HG03558 (cell line): ENCODE measurements around the gene OSBPL9.
"Not testable (repeated sequence)": the region's sequence is repeated elsewhere in the genome, so short reads cannot be mapped to it uniquely, and the experiment has no call there.

Source experiments
- ATAC-seq: cut with Tn5 transposase; IDR thresholded peaks from one replicate; pipeline ENCODE4 v1.9.1; 2021; ENCODE audit warnings: moderate number of reproducible peaks; ENCODE audit not compliant: unreplicated experiment; ENCODE audit errors: extremely low read depth

The OSBPL9 gene

GRCh38 chr1:51732701-51733425 lies 116.0 kb downstream of the OSBPL9 start:
- ATAC-seq, result no peak

DNA sequence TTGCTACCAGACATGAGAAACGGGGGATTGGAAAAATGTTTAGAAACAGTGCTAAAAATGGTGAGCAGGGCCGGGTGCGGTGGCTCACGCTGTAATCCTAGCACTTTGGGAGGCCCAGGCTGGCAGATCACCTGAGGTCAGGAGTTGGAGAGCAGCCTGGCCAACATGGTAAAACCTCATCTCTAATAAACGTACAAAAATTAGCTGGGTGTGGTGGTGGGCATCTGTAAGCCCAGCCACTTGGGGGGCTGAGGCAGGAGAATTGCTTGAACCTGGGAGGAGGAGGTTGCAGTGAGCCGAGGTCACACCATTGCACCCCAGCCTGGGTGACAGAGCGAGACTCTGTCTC lies 116.5 kb downstream of the OSBPL9 start:
- not testable (repeated sequence) for ATAC-seq

DNA sequence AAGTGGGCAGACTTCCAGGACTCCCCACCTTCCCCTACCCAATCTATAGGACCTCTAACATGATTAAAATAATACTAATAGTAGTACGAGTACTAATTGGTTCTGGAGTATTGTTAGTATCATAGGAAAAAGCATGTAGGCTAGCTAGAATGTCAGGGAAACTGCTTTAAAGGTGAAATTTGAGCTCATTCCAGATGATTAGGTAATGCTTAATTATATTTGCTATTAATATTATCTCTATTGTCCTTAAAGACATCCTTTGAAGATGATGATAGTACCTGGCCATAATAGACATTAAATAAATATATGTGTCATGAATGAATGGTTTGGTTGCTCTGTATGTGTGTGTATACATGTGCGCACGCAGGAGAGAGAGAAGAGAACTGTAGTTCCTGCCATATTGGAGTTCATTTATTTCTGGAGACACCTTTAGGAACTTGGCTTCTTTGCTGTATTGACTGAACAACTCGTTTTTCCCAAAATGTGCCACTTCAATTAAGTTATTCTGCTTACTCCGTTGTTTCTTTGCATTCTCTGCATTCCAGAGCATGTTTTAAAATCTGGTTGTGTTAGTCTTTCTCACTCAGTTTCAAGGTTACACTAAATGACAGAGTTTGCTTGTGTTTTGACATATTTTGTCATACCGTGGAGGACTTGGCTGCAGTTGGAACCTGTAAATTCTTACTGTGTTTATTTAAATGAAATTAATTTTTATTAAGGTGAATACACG lies 117.1 kb downstream of the OSBPL9 start:
- ATAC-seq, result no peak

DNA sequence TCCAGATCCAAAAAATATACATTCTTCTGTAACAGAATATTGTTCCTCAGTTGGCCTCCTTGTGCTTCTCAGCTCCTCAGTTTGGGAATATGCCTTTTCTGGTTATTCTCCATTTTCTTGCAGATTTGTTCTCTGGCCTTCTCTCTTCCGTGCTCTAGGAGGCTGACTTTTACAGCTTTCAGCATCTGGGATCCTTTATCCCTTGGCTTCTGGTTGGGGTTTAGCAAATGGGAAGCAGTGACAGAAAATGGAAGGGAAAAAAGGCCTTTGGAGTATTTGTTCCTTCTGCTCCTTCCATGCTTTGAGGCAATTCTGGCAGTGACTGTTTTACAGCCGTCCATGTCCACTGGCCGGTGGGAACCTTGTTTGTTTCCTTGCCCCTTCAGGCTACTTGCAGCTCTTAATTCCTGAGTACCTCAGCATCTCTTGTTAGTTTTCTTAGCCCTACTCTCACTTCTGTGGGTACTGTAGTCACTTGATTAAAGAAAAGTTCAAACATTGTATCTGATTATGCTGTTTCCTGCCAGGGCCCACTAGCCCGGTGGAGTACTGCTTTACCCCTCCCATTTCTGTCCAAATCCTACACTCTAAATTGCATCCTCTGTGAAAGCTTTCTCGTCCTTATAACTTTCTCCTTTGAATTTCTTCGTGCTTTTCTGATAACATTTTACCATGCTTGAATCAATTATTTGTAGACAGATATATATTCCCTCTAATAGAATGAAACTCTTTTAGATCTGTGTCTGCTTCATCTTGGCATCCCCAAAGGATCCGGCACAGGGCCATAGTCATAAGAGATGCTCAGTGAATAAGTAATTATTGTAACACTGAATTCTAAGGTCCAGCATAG lies 118.2 kb downstream of the OSBPL9 start:
- ATAC-seq, result no peak

DNA sequence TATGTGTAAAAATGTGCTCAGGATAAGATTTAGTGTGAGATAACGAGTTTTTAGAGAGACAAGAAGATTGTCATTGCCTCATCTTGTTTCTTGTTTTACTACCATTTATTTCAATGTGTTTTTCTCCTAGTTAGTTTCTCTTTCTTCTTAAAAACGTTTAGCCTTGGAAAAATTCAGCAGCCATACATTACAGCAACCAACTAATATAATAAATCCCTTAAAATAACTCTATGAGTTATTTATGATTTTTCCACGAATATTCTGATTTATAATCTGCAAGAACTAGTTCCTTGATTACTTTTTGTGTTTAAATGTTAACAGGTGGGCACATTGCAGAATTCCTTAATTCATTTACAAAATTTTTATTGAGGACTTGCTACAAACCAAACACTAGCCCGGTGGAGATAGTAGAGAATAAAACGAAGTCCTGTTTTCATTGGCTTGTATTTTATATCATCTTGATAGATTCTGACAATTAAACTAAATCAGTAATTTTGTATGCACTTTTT lies 118.9 kb downstream of the OSBPL9 start:
- ATAC-seq, result no peak

- no peak for ATAC-seq
Measured at GRCh38 chr1:51736702-51737101, 119.8 kb downstream of the OSBPL9 start.

GRCh38 chr1:51738681-51739080 lies 121.8 kb downstream of the OSBPL9 start:
- ATAC-seq, result no peak

- ATAC-seq, result no peak
Measured at GRCh38 chr1:51740652-51741051, 123.8 kb downstream of the OSBPL9 start.

DNA sequence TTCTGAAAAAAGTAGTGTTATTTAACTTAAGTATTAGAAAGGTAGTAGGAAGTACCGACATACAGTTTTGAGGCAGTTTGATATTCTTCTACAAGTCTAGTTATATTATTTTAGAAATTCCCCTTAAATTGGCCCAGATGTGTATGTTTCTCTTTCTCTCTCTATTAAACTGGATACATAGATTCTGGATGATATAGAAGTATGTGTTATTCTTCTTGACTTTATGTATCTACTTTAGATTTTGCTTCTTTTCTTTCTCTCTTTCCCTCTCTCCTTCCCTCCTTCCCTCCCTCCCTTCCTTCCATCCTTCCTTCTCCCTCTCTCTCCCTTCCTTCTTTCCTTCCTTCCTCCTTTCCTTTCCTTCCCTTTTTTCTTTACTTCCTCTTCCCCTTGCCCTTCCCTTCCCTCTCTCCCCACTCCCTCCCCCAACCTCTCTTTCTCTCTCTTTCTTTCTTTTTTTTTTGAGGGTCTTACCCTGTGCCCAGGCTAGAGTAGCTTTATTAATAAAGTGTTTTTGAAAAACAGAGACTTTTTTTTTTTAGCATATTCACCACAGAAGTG lies 124.3 kb downstream of the OSBPL9 start:
- no peak for ATAC-seq

- ATAC-seq, result no peak
Measured at GRCh38 chr1:51744506-51745303, 127.8 kb downstream of the OSBPL9 start.

DNA sequence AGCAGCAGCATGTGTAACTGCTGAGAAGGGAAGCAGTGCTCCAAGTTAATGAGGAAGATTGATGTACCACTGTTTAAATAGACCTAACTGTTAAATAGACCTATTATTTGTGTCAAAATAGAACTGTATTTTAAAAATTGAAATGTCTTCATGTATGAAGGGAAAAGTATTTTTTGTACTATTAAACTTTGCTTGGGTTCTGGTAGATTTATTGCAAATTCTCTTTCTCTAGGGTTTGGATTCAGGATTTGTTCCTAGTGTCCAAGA lies 128.3 kb downstream of the OSBPL9 start:
- no peak for ATAC-seq

DNA sequence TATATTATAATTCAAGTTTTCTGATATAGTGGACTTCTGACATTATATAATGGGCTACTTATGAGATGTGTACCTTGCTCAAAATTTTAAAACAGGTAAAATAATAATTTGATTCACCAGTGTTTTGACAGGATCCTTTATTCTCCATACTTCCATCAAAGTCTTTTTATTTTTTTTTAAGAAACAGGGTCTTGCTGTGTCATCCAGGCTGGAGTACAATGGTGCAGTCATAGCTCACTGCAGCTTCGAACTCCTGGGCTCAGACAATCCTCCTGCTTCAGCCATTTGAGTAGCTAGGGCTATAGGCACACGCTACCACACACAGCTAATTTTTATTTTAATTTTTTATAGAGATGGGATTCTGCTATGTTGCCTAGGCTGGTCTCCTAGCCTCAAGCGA lies 132.3 kb downstream of the OSBPL9 start:
- no peak for ATAC-seq

DNA sequence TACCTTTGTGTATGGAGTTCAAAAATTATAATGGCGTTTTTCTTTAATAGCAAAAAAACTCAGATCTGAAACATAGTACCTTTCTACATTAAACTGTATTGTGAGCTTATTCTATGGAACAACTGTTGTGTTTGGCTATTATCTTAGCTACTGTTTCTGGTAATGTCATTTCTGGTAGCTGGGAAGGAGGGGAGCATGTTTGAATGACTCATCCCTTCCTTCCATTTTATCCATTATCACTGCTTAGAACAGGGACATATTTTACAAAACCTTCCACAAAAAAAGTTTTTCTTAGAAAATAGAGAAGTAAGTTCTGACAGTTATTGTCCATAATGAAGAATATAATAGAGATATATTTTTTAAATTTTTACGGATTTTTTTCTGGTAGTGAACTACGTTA lies 133.3 kb downstream of the OSBPL9 start:
- no peak for ATAC-seq

- ATAC-seq, result no peak
Measured at GRCh38 chr1:51750729-51751128, 133.8 kb downstream of the OSBPL9 start.

DNA sequence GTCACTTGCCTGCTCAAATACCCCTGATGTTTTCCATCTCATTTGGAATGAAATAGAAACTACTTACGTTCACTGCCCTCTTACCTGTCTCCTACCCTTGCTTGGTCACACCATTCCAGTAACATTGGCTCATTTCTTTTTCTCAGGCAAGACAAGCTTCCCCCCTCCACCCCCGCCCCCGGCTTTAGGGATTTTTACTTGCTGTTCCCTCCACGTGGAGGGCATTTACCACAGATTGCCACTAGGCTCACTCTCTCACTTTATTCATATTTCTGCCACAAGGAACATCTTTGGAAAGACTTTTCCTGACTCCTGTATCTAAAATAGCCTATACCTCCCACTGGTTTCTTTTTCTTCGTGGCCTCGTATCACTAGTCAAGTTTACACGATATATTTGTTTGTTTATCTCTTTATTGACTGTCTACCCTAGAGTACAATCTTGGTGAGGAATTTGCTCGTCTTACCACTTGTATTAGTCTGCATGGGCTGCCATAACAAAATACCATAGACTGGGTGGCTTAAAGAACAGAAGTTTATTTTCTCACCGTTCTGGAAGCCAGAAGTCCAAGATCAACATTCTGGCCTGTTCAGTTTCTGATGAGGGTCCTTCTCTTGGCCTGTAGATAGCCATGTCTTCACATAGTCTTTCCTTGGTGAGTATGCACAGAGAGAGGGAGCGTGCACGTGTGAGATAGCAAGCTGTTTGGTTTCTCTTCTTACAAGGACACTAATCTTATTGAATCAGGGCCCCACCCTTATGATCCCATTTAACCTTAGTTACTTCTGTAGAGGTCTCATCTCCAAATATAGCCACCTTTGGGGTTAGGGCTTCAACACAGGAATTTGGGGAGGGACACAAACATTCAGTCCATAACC lies 135.4 kb downstream of the OSBPL9 start:
- no peak for ATAC-seq

GRCh38 chr1:51753969-51754368 lies 137.1 kb downstream of the OSBPL9 start:
- no peak for ATAC-seq

DNA sequence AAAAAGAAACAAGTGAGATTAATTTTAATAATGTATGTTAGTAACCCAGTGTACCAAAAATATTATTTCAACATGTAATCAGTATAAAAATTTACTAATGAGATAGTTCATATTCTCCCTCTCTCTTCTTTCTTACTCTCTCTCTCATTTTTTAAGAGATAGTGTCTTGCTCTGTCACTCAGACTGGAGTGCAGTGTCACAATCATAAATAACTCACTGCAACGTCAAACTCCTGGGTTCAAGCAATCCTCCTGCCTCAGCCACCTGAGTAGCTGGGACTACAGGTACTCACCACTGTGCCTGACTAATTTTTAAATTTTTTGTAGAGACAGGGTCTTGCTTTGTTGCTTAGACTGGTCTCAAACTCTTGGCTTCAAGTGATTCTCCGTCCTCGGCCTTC lies 137.8 kb downstream of the OSBPL9 start:
- ATAC-seq, result no peak

- no peak for ATAC-seq
Measured at GRCh38 chr1:51755437-51755836, 138.5 kb downstream of the OSBPL9 start.

GRCh38 chr1:51756290-51756689 lies 139.4 kb downstream of the OSBPL9 start:
- ATAC-seq, result no peak
